HepG2 (cell line): ENCODE measurements around the gene FAM32A. TPM values are rescaled to one million over a fixed set of nuclear protein-coding genes. Genes with fewer than 3 reads are reported as not detected.

Source experiments
- ATAC-seq: fragments of 200-7000 bp; cut with Tn5 transposase; 3 replicates; pipeline ENCODE4 v1.9.1; 2020; ENCODE audit warnings: mild to moderate bottlenecking, moderate library complexity
- BruUV-seq: library from RNA; stranded (reverse); fragments of 400-500 nt; replicated peaks from 2 replicates; lab custom pipeline; 2021; lab: Mats Ljungman, UMichigan
- CTCF ChIA-PET: fragments of 300-600 bp; formaldehyde crosslinking; extraction: SDS; loops from one replicate; lab custom pipeline; 2021; ENCODE audit warnings: low total read pairs, inconsistent platforms, low intra/inter-chr PET ratio; lab: Yijun Ruan, JAX
- POLR2A ChIA-PET: fragments of 350-600 bp; sonication (Branson Sonifier 250); formaldehyde crosslinking; loops from one replicate; lab custom pipeline; 2020; ENCODE audit warnings: antibody characterized with exemption, inconsistent platforms; lab: Yijun Ruan, JAX
- DNase-seq: peaks from one replicate; pipeline ENCODE4 v3.0.0-alpha.2; 2015; ENCODE audit warnings: low spot score
- FAIRE-seq: peaks from 3 replicates; lab custom pipeline; 2011; peaks lifted over from hg19 to GRCh38; lab: Jason Lieb, UNC
- H2AFZ ChIP-seq: one replicate; pipeline ENCODE4 v1.6.1; 2011; ENCODE audit warnings: low read length, inconsistent platforms
- H3K27ac ChIP-seq: fragments of 300-600 bp; 3 replicates; pipeline ENCODE4 v1.8.0; 2011; ENCODE audit warnings: mixed run types, mild to moderate bottlenecking, mixed read lengths, low read length, inconsistent platforms; ENCODE audit not compliant: insufficient read depth; ENCODE audit errors: extremely low read length
- H3K27me3 ChIP-seq, 2 experiments: fragments of 200-600 bp in 1 of 2; 2 replicates in 1 of 2; 3 replicates in 1 of 2; pipeline versions ENCODE4 v1.6.0 to v1.8.0; 2011; ENCODE audit warnings: low read length in 2 of 2, mild to moderate bottlenecking in 2 of 2, moderate library complexity in 2 of 2, inconsistent platforms in 1 of 2; ENCODE audit not compliant: insufficient read depth in 2 of 2, control insufficient read depth in 1 of 2
- H3K36me3 ChIP-seq, 2 experiments: fragments of 200-600 bp in 1 of 2; replicated peaks in 1 of 2; 2 replicates in 1 of 2; 3 replicates in 1 of 2; pipeline versions ENCODE4 v1.5.1 to v1.8.0; 2011; ENCODE audit warnings: low read length in 2 of 2, inconsistent platforms in 1 of 2; ENCODE audit not compliant: insufficient read depth in 2 of 2, control insufficient read depth in 1 of 2
- H3K4me1 ChIP-seq: 2 replicates; pipeline ENCODE4 v1.5.1; 2012; ENCODE audit warnings: low read length, inconsistent platforms; ENCODE audit not compliant: insufficient read depth
- H3K4me2 ChIP-seq: 2 replicates; pipeline ENCODE4 v1.6.0; 2011; ENCODE audit warnings: low read depth, low read length, inconsistent platforms
- H3K4me3 ChIP-seq, 3 experiments: fragments of 200-600 bp in 1 of 3; sonication (generic), shearing (Covaris generic) in 1 of 3; replicated peaks in 1 of 3; 2 replicates each; pipeline ENCODE4 v1.5.1; 2011 to 2016; ENCODE audit warnings: low read length in 3 of 3, inconsistent platforms in 2 of 3, low read depth in 2 of 3, mild to moderate bottlenecking in 2 of 3, control low read depth in 1 of 3, mixed read lengths in 1 of 3; ENCODE audit not compliant: insufficient read depth in 1 of 3
- H3K79me2 ChIP-seq: one replicate; pipeline ENCODE4 v1.6.1; 2011; ENCODE audit warnings: low read length, inconsistent platforms; ENCODE audit not compliant: insufficient read depth
- H3K9ac ChIP-seq: 2 replicates; pipeline ENCODE4 v1.6.0; 2011; ENCODE audit warnings: mild to moderate bottlenecking, low read depth, low read length, inconsistent platforms; ENCODE audit not compliant: insufficient read depth
- H3K9me3 ChIP-seq: 2 replicates; pipeline ENCODE4 v1.5.1; 2012; ENCODE audit warnings: mild to moderate bottlenecking, low read length
- H4K20me1 ChIP-seq: 2 replicates; pipeline ENCODE4 v1.6.0; 2011; ENCODE audit warnings: inconsistent platforms, mild to moderate bottlenecking, low read length, moderate library complexity; ENCODE audit not compliant: insufficient read depth
- AGO2 ChIP-seq: fragments of 200-400 bp; formaldehyde crosslinking; optimal IDR thresholded peaks from 2 replicates; pipeline ENCODE3; 2017; ENCODE audit warnings: mild to moderate bottlenecking, low read depth, low read length, moderate library complexity
- BRCA1 ChIP-seq: sonication (generic); formaldehyde crosslinking; IDR thresholded peaks from 2 replicates; pipeline ENCODE4 v1.4.0; 2020; ENCODE audit warnings: missing genetic modification reagents
- FIP1L1 ChIP-seq: fragments of 200-400 bp; formaldehyde crosslinking; IDR thresholded peaks from 2 replicates; pipeline ENCODE4 v1.6.1; 2018; ENCODE audit warnings: low read depth, mild to moderate bottlenecking, low read length, moderate library complexity, borderline replicate concordance; ENCODE audit not compliant: insufficient read depth
- KLF12 ChIP-seq: sonication (generic); formaldehyde crosslinking; IDR thresholded peaks from 2 replicates; pipeline ENCODE4 v1.4.0; 2020; ENCODE audit warnings: missing genetic modification reagents, borderline replicate concordance
- PLRG1 ChIP-seq: fragments of 450-650 bp; conservative IDR thresholded peaks from 2 replicates; pipeline ENCODE4 v1.6.1; 2016
- ZC3H13 ChIP-seq: sonication (generic); formaldehyde crosslinking; IDR thresholded peaks from 2 replicates; pipeline ENCODE4 v1.8.1; 2023; ENCODE audit warnings: mild to moderate bottlenecking, missing genetic modification reagents, moderate library complexity
- ZFP1 ChIP-seq: IDR thresholded peaks from 2 replicates; pipeline ENCODE4 v1.6.1; 2016
- ZKSCAN1 ChIP-seq: fragments of 150-350 bp; IDR thresholded peaks from 2 replicates; pipeline ENCODE4 v1.6.1; 2014; ENCODE audit warnings: low read length
- ZNF136 ChIP-seq: sonication (generic); formaldehyde crosslinking; IDR thresholded peaks from 2 replicates; pipeline ENCODE4 v1.8.1; 2022; ENCODE audit warnings: low read depth, mild to moderate bottlenecking, moderate library complexity, missing genetic modification reagents
- ZNF224 ChIP-seq: sonication (generic); formaldehyde crosslinking; IDR thresholded peaks from 2 replicates; pipeline ENCODE4 v1.5.0; 2020; ENCODE audit warnings: mild to moderate bottlenecking, missing genetic modification reagents
- ZNF276 ChIP-seq: sonication (generic); formaldehyde crosslinking; IDR thresholded peaks from 2 replicates; pipeline ENCODE4 v1.4.0; 2020; ENCODE audit warnings: mild to moderate bottlenecking, low read depth, missing genetic modification reagents
- ZNF546 ChIP-seq: sonication (generic); formaldehyde crosslinking; conservative IDR thresholded peaks from 2 replicates; pipeline ENCODE4 v1.8.1; 2023; ENCODE audit warnings: mild to moderate bottlenecking, missing genetic modification reagents
- ZNF784 ChIP-seq: sonication (generic); formaldehyde crosslinking; IDR thresholded peaks from 2 replicates; pipeline ENCODE4 v1.5.1; 2020; ENCODE audit warnings: missing genetic modification reagents, mild to moderate bottlenecking, borderline replicate concordance
- ZNF788 ChIP-seq: sonication (generic); formaldehyde crosslinking; IDR thresholded peaks from 2 replicates; pipeline ENCODE4 v1.5.0; 2020; ENCODE audit warnings: mild to moderate bottlenecking, missing genetic modification reagents, borderline replicate concordance
- WGBS: methylation state at CpG from one replicate; pipeline ENCODE4 v1.1.6; 2017; ENCODE audit warnings: low lambda C conversion rate; 5-methylcytosine and 5-hydroxymethylcytosine counted together
- in situ Hi-C: cut with HindIII; loops from 2 replicates; pipeline ENCODE4 v1.10.0; 2017; ENCODE audit warnings: low pct_unique_long_range_greater_than_20kb; ENCODE audit not compliant: extremely low pct_ligation_motif_present
- intact Hi-C: fragments of 100-400 bp; cut with micrococcal nuclease; formaldehyde crosslinking; loops from one replicate; pipeline ENCODE4 v1.10.0; 2022; ENCODE audit not compliant: unreplicated experiment
- polyA plus RNA-seq, 8 experiments: library from polyadenylated mRNA; depleted of rRNA in 3 of 8; stranded (reverse) in 7 of 8; unstranded in 1 of 8; fragments of >200 nt; fragmentation: Illumina TruSeq in 4 of 8; extraction: Trizol in 4 of 8; gene quantifications; 2 replicates each; pipeline versions ENCODE4 v1.2.1 to v1.2.3, GENCODE V29; 2011 to 2016; ENCODE audit warnings: low read depth in 4 of 8, missing spikeins in 1 of 8, mixed read lengths in 1 of 8; ENCODE audit not compliant: insufficient read depth in 1 of 8
- total RNA-seq, 5 experiments: library from RNA; depleted of rRNA; stranded (reverse); fragments of >200 nt; fragmentation: Illumina TruSeq; extraction: Trizol; gene quantifications; 2 replicates each; pipeline ENCODE4 v1.2.3, GENCODE V29; 2016; ENCODE audit warnings: low read depth in 1 of 5
- TF ChIP-seq, protein P1 (sequence below): sonication (generic); formaldehyde crosslinking; IDR thresholded peaks from 2 replicates; pipeline ENCODE4 v1.4.0; 2020; ENCODE audit warnings: missing genetic modification reagents, mild to moderate bottlenecking, borderline replicate concordance
- TF ChIP-seq, protein P2 (sequence below): sonication (generic); formaldehyde crosslinking; IDR thresholded peaks from 2 replicates; pipeline ENCODE4 v1.4.0; 2020; ENCODE audit warnings: low read depth, mild to moderate bottlenecking, missing genetic modification reagents
- TF ChIP-seq, protein P3 (sequence below): IDR thresholded peaks from 2 replicates; pipeline ENCODE4 v1.6.1; 2016; ENCODE audit warnings: missing compliant biosample characterization, missing genetic modification reagents, borderline replicate concordance

Gene FAM32A
- total and polyA plus RNA-seq, 2 of the 13 experiments (the other 11 are each of a cell fraction or from before 2014, with no cell fraction given), result 85.8 to 86.2 TPM

DNA sequence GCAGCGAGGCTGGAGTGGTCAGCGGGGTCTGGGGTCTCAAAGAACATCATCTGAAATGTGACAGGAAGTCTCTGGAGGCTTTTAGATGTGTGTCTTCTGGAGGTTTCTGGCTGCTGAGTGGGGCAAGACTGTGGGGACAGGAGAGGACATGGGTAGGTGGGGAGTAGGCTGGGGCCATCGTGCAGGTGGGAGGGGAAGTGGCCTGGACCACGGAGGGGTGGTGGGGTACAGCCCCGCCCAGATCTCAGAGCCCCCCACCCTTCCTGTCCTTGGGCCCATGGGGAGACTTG is 18.7 kb downstream of the FAM32A start:
- TF ChIP-seq ZFP1 (CRISPR knock-in tag) (no peak), PLRG1 (no peak), ZNF784 (CRISPR knock-in tag) (no peak), ZNF224 (CRISPR knock-in tag) (no peak), ZNF546 (CRISPR knock-in tag) (no peak), ZKSCAN1 (no peak), AGO2 (no peak), BRCA1 (CRISPR knock-in tag) (no peak), KLF12 (no peak), FIP1L1 (no peak), ZNF276 (CRISPR knock-in tag) (no peak), ZNF788 (CRISPR knock-in tag) (no peak), ZNF136 (CRISPR knock-in tag) (no peak), ZC3H13 (CRISPR knock-in tag) (no peak)
- TF ChIP-seq, protein P1, sequence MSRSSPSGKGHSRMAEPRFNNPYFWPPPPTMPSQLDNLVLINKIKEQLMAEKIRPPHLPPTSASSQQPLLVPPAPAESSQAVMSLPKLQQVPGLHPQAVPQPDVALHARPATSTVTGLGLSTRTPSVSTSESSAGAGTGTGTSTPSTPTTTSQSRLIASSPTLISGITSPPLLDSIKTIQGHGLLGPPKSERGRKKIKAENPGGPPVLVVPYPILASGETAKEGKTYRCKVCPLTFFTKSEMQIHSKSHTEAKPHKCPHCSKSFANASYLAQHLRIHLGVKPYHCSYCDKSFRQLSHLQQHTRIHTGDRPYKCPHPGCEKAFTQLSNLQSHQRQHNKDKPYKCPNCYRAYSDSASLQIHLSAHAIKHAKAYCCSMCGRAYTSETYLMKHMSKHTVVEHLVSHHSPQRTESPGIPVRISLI (CRISPR knock-in tag), result no peak
- TF ChIP-seq, protein P2, sequence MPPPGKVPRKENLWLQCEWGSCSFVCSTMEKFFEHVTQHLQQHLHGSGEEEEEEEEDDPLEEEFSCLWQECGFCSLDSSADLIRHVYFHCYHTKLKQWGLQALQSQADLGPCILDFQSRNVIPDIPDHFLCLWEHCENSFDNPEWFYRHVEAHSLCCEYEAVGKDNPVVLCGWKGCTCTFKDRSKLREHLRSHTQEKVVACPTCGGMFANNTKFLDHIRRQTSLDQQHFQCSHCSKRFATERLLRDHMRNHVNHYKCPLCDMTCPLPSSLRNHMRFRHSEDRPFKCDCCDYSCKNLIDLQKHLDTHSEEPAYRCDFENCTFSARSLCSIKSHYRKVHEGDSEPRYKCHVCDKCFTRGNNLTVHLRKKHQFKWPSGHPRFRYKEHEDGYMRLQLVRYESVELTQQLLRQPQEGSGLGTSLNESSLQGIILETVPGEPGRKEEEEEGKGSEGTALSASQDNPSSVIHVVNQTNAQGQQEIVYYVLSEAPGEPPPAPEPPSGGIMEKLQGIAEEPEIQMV, result no peak
- TF ChIP-seq, protein P3, sequence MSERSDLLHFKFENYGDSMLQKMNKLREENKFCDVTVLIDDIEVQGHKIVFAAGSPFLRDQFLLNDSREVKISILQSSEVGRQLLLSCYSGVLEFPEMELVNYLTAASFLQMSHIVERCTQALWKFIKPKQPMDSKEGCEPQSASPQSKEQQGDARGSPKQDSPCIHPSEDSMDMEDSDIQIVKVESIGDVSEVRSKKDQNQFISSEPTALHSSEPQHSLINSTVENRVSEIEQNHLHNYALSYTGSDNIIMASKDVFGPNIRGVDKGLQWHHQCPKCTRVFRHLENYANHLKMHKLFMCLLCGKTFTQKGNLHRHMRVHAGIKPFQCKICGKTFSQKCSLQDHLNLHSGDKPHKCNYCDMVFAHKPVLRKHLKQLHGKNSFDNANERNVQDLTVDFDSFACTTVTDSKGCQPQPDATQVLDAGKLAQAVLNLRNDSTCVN (CRISPR knock-in tag), result no peak
- TF ChIP-seq, all 625 proteins: peak for 0
- Histone ChIP-seq H3K79me2 (peaks cover 16% of the 10 kb centered on the region), H3K36me3 (peaks cover 22 to 40% of the 10 kb centered on the region in 2 experiments; a peak in 4 of 5 replicates), H3K27me3 (no peaks in the 10 kb centered on the region), H3K9ac (no peak overlapping the region), H4K20me1 (no peaks in the 10 kb centered on the region), H2AFZ (no peak overlapping the region), H3K27ac (no peak overlapping the region), H3K4me3 (no peak overlapping the region), H3K9me3 (no peaks in the 10 kb centered on the region), H3K4me1 (peaks cover 50% of the 10 kb centered on the region), H3K4me2 (no peak overlapping the region)
- FAIRE-seq, result no peak
- POLR2A ChIA-PET, result no interaction called here
- BruUV-seq, result no TSS peak
- 96% methylated on average over 4 of the region's 5 CpGs for WGBS
- in situ Hi-C loops, result no loop called here
- ATAC-seq, result no peak
- CTCF ChIA-PET, result no interaction called here
- DNase-seq, result no peak
- intact Hi-C loops, result no loop called here
